Measurements from ENCODE around the gene ACADSB. TPM values are rescaled to one million over a fixed set of nuclear protein-coding genes. Genes with fewer than 3 reads are reported as not detected.
A peak's percentile ranks its signal among the peaks of the same experiment; 100 is the strongest.

Gene ACADSB
- total RNA-seq, 1 experiment from 2014 or later, result 11.9 TPM

GRCh38 chr10:123043409-123043925, 34.7 kb downstream of the ACADSB start:
- peak; percentile 86 for TF ChIP-seq CTCF (IDR thresholded peaks at IDR 0.05; ENCODE audit: unreplicated experiment)
- POLR2A ChIA-PET, result interaction anchor here (0.6 to 2.4 kb wide), 4 partner anchors 24 to 500 kb away, joined by 3 to 10 read pairs (median 4); no protein-coding TSS in a partner anchor
- H3K9me3 Mint-ChIP-seq (ENCODE audit: unreplicated experiment), result no peaks in the 10 kb centered on the region
- H3K4me3 Mint-ChIP-seq (ENCODE audit: unreplicated experiment), result no peak overlapping the region
- H3K4me1 Mint-ChIP-seq (ENCODE audit: insufficient read depth, unreplicated experiment), result no peaks in the 10 kb centered on the region
- no peak overlapping the region for H3K27ac Mint-ChIP-seq (ENCODE audit: low read depth, unreplicated experiment)
- H3K27me3 Mint-ChIP-seq (ENCODE audit: insufficient read depth, unreplicated experiment), result no peaks in the 10 kb centered on the region
- peak; percentile 79 for DNase-seq (ENCODE audit: unreplicated experiment)
- peaks cover 16% of the 10 kb centered on the region for H3K36me3 Mint-ChIP-seq (ENCODE audit: insufficient read depth, unreplicated experiment)
- CTCF ChIA-PET, result interaction anchor here (0.5 to 5.4 kb wide), 50 partner anchors 10 to 990 kb away, joined by 3 to 51 read pairs (median 4); partner anchors contain the start of gene PSTK
- intact Hi-C loops (cut with micrococcal nuclease), result loop anchor here (1.0 to 5.0 kb wide), 4 partner anchors 90 to 924 kb away; no protein-coding TSS in a partner anchor
- BruUV-seq (replicated peaks), result no TSS peak

- Mint-ChIP-seq H3K27me3 (ENCODE audit: insufficient read depth, unreplicated experiment) (no peaks in the 10 kb centered on the region), H3K36me3 (ENCODE audit: insufficient read depth, unreplicated experiment) (peaks cover 12% of the 10 kb centered on the region), H3K27ac (ENCODE audit: low read depth, unreplicated experiment) (no peak overlapping the region), H3K9me3 (ENCODE audit: unreplicated experiment) (no peaks in the 10 kb centered on the region), H3K4me1 (ENCODE audit: insufficient read depth, unreplicated experiment) (no peaks in the 10 kb centered on the region), H3K4me3 (ENCODE audit: unreplicated experiment) (no peak overlapping the region)
- ChIA-PET CTCF (interaction anchor here (0.6 to 5.4 kb wide), 16 partner anchors 22 to 522 kb away, joined by 3 to 51 read pairs (median 4); partner anchors contain the start of gene BUB3), POLR2A (interaction anchor here (0.5 to 2.4 kb wide), 3 partner anchors 20 to 336 kb away, joined by 3 to 10 read pairs (median 3); no protein-coding TSS in a partner anchor)
- intact Hi-C loops (cut with micrococcal nuclease), result loop anchor here (5.0 kb wide), 1 partner anchor 923 kb away; no protein-coding TSS in a partner anchor
- no TSS peak for BruUV-seq (replicated peaks)
- DNase-seq (ENCODE audit: unreplicated experiment), result peak; percentile 44
- peak; percentile 23 for TF ChIP-seq CTCF (IDR thresholded peaks at IDR 0.05; ENCODE audit: unreplicated experiment)
Measured at GRCh38 chr10:123044391-123044790, 35.6 kb downstream of the ACADSB start.

GRCh38 chr10:123045961-123046731, 37.3 kb downstream of the ACADSB start:
- Mint-ChIP-seq H3K36me3 (ENCODE audit: insufficient read depth, unreplicated experiment) (peaks cover 13% of the 10 kb centered on the region), H3K4me3 (ENCODE audit: unreplicated experiment) (no peak overlapping the region), H3K27ac (ENCODE audit: low read depth, unreplicated experiment) (no peak overlapping the region), H3K9me3 (ENCODE audit: unreplicated experiment) (no peaks in the 10 kb centered on the region), H3K27me3 (ENCODE audit: insufficient read depth, unreplicated experiment) (no peaks in the 10 kb centered on the region), H3K4me1 (ENCODE audit: insufficient read depth, unreplicated experiment) (no peaks in the 10 kb centered on the region)
- BruUV-seq (replicated peaks), result no TSS peak
- no peak for TF ChIP-seq CTCF (IDR thresholded peaks at IDR 0.05; ENCODE audit: unreplicated experiment)
- CTCF ChIA-PET, result interaction anchor here (0.8 to 4.5 kb wide), 9 partner anchors 8 to 514 kb away, joined by 3 to 17 read pairs (median 5); no protein-coding TSS in a partner anchor
- DNase-seq (ENCODE audit: unreplicated experiment), result no peak
- intact Hi-C loops (cut with micrococcal nuclease), result no loop called here
- POLR2A ChIA-PET, result interaction anchor here (0.8 to 1.0 kb wide), 2 partner anchors 12 to 36 kb away, joined by 3 to 4 read pairs; no protein-coding TSS in a partner anchor

- no peaks in the 10 kb centered on the region for H3K9me3 Mint-ChIP-seq (ENCODE audit: unreplicated experiment)
- H3K4me3 Mint-ChIP-seq (ENCODE audit: unreplicated experiment), result no peak overlapping the region
- no peak for DNase-seq (ENCODE audit: unreplicated experiment)
- ChIA-PET POLR2A (interaction anchor here (1.6 kb wide), 1 partner anchor 12 kb away, joined by 4 read pairs; no protein-coding TSS in a partner anchor), CTCF (interaction anchor here (0.6 kb wide), 1 partner anchor 506 kb away, joined by 4 read pairs; no protein-coding TSS in a partner anchor)
- no peak overlapping the region for H3K27ac Mint-ChIP-seq (ENCODE audit: low read depth, unreplicated experiment)
- no peak for TF ChIP-seq CTCF (IDR thresholded peaks at IDR 0.05; ENCODE audit: unreplicated experiment)
- intact Hi-C loops (cut with micrococcal nuclease), result no loop called here
- no TSS peak for BruUV-seq (replicated peaks)
- H3K27me3 Mint-ChIP-seq (ENCODE audit: insufficient read depth, unreplicated experiment), result no peaks in the 10 kb centered on the region
- H3K4me1 Mint-ChIP-seq (ENCODE audit: insufficient read depth, unreplicated experiment), result no peaks in the 10 kb centered on the region
- H3K36me3 Mint-ChIP-seq (ENCODE audit: insufficient read depth, unreplicated experiment), result peaks cover 2% of the 10 kb centered on the region
Measured at GRCh38 chr10:123057968-123058367, 49.2 kb downstream of the ACADSB start.
